Mesodermal cell (in vitro differentiated cells): Measurements from ENCODE around the gene MRPL36.
"Not testable (repeated sequence)": the region's sequence is repeated elsewhere in the genome, so short reads cannot be mapped to it uniquely, and the experiment has no call there.

Source experiments
- H3K27ac ChIP-seq: 2 replicates; pipeline ENCODE4 v1.7.0; 2013; ENCODE audit warnings: mild to moderate bottlenecking, low read depth, low read length, moderate library complexity; ENCODE audit not compliant: severe bottlenecking
- H3K36me3 ChIP-seq: 2 replicates; pipeline ENCODE4 v1.7.1; 2013; ENCODE audit warnings: mild to moderate bottlenecking, low read length, moderate library complexity; ENCODE audit not compliant: control insufficient read depth, insufficient read depth
- H3K4me1 ChIP-seq: one replicate; pipeline ENCODE4 v1.7.1; 2013; ENCODE audit warnings: mild to moderate bottlenecking, low read length; ENCODE audit not compliant: insufficient read depth, control insufficient read depth, poor library complexity, severe bottlenecking
- H3K4me3 ChIP-seq: 2 replicates; pipeline ENCODE4 v1.7.0; 2013; ENCODE audit warnings: low read length, control low read depth, mild to moderate bottlenecking; ENCODE audit not compliant: insufficient read depth, poor library complexity, severe bottlenecking; ENCODE audit errors: extremely low read depth
- H3K9me3 ChIP-seq: 2 replicates; pipeline ENCODE4 v1.7.1; 2013; ENCODE audit warnings: mild to moderate bottlenecking, low read length, moderate library complexity; ENCODE audit not compliant: control insufficient read depth
- WGBS, 2 experiments: methylation state at CpG; one replicate each; pipeline ENCODE4 v1.1.5; 2013; ENCODE audit warnings: missing lambda C conversion rate in 2 of 2; ENCODE audit not compliant: insufficient coverage in 2 of 2; 5-methylcytosine and 5-hydroxymethylcytosine counted together

MRPL36 gene

GRCh38 chr5:1801222-1801966 lies 1.8 kb upstream of the MRPL36 start, which contains the start of gene NDUFS6:
NDUFS6 (plus strand) TSS chr5:1801407; CDS start chr5:1801418, 11 bp downstream.
- 0 to 1% methylated on average over 59 to 62 of the region's 69 CpGs for WGBS, 2 experiments

GRCh38 chr5:1800472-1801221 lies 1.0 kb upstream of the MRPL36 start:
- Histone ChIP-seq H3K36me3 (peaks cover 63% of the 10 kb centered on the region), H3K4me1 (peaks cover 6% of the 10 kb centered on the region), H3K27ac (peak overlapping the region; percentile 87), H3K4me3 (peak overlapping the region; percentile 65), H3K9me3 (no peaks in the 10 kb centered on the region)
- 0 to 2% methylated on average over 20 to 24 of the region's 28 CpGs for WGBS, 2 experiments

More at GRCh38 chr5:1801222-1801966, 1.8 kb upstream of the MRPL36 start, which contains the start of gene NDUFS6:
- peak within 1 kb of the TSS; percentile 87 for H3K27ac ChIP-seq
- peaks cover 64% of the 10 kb centered on the region for H3K36me3 ChIP-seq
- H3K9me3 ChIP-seq: no peaks in the 10 kb centered on the region
- peak within 1 kb of the TSS; percentile 65 for H3K4me3 ChIP-seq
- H3K4me1 ChIP-seq: peaks cover 6% of the 10 kb centered on the region

GRCh38 chr5:1799110-1799601 lies 481 bp downstream of the MRPL36 start:
- H3K27ac ChIP-seq: no peak overlapping the region
- H3K36me3 ChIP-seq: peaks cover 48% of the 10 kb centered on the region
- H3K4me3 ChIP-seq: peak overlapping the region; percentile 65
- 1 to 2% methylated on average over 19 to 27 of the region's 35 CpGs for WGBS, 2 experiments
- peaks cover 11% of the 10 kb centered on the region for H3K4me1 ChIP-seq
- no peaks in the 10 kb centered on the region for H3K9me3 ChIP-seq

GRCh38 chr5:1798589-1798988 lies 1.0 kb downstream of the MRPL36 start:
- peaks cover 42% of the 10 kb centered on the region for H3K36me3 ChIP-seq
- WGBS, 2 experiments: 87 to 90% methylated on average over 11 of the region's 16 CpGs
- H3K4me1 ChIP-seq: peaks cover 12% of the 10 kb centered on the region
- H3K9me3 ChIP-seq, H3K27ac ChIP-seq: not testable (repeated sequence)
- peak overlapping the region; percentile 65 for H3K4me3 ChIP-seq

GRCh38 chr5:1797855-1798254 lies 1.8 kb downstream of the MRPL36 start:
- H3K9me3 ChIP-seq: no peaks in the 10 kb centered on the region
- WGBS, 2 experiments: 92% methylated on average over 11 of the region's 11 CpGs
- no peak overlapping the region for H3K4me3 ChIP-seq
- peaks cover 18% of the 10 kb centered on the region for H3K4me1 ChIP-seq
- no peak overlapping the region for H3K27ac ChIP-seq
- peaks cover 35% of the 10 kb centered on the region for H3K36me3 ChIP-seq

GRCh38 chr5:1797103-1797800 lies 2.4 kb downstream of the MRPL36 start:
- H3K27ac ChIP-seq: no peak overlapping the region
- no peak overlapping the region for H3K4me3 ChIP-seq
- WGBS, 2 experiments: 95 to 98% methylated on average over 9 to 12 of the region's 18 CpGs
- no peaks in the 10 kb centered on the region for H3K9me3 ChIP-seq
- H3K4me1 ChIP-seq: peaks cover 22% of the 10 kb centered on the region
- H3K36me3 ChIP-seq: peaks cover 29% of the 10 kb centered on the region

GRCh38 chr5:1796371-1797102 lies 3.1 kb downstream of the MRPL36 start:
- Histone ChIP-seq H3K9me3 (no peaks in the 10 kb centered on the region), H3K36me3 (peaks cover 29% of the 10 kb centered on the region), H3K4me3 (no peak overlapping the region), H3K27ac (no peak overlapping the region), H3K4me1 (peaks cover 19% of the 10 kb centered on the region)
- 82 to 86% methylated on average over 17 to 19 of the region's 21 CpGs for WGBS, 2 experiments

- Histone ChIP-seq H3K9me3 (no peaks in the 10 kb centered on the region), H3K36me3 (peaks cover 29% of the 10 kb centered on the region), H3K4me3 (no peak overlapping the region), H3K4me1 (peaks cover 21% of the 10 kb centered on the region), H3K27ac (no peak overlapping the region)
- WGBS, 2 experiments: 92 to 97% methylated on average over 7 of the region's 8 CpGs
Observed at GRCh38 chr5:1795931-1796330, 3.7 kb downstream of the MRPL36 start.

- H3K27ac ChIP-seq: no peak overlapping the region
- H3K4me1 ChIP-seq: peaks cover 25% of the 10 kb centered on the region
- 83 to 86% methylated on average over 9 to 10 of the region's 13 CpGs for WGBS, 2 experiments
- H3K36me3 ChIP-seq: peaks cover 29% of the 10 kb centered on the region
- H3K9me3 ChIP-seq: no peaks in the 10 kb centered on the region
- H3K4me3 ChIP-seq: no peak overlapping the region
Observed at GRCh38 chr5:1795506-1795905, 4.1 kb downstream of the MRPL36 start.

GRCh38 chr5:1794901-1795290 lies 4.7 kb downstream of the MRPL36 start:
- no peaks in the 10 kb centered on the region for H3K9me3 ChIP-seq
- peaks cover 29% of the 10 kb centered on the region for H3K4me1 ChIP-seq
- 94 to 96% methylated on average over 13 to 16 of the region's 17 CpGs for WGBS, 2 experiments
- no peak overlapping the region for H3K4me3 ChIP-seq
- peak overlapping the region; percentile 31 for H3K27ac ChIP-seq
- peaks cover 29% of the 10 kb centered on the region for H3K36me3 ChIP-seq
